HepG2 (cell line): Measurements from ENCODE around the gene POLRMT. TPM values are rescaled to one million over a fixed set of nuclear protein-coding genes. Genes with fewer than 3 reads are reported as not detected.

ENCODE experiments used
- ETV5 ChIP-seq: IDR thresholded peaks from 2 replicates; pipeline ENCODE4 v1.6.1; 2018; ENCODE audit warnings: missing biosample characterization, missing genetic modification reagents, inconsistent platforms, borderline replicate concordance
- JUND ChIP-seq: sonication (generic); formaldehyde crosslinking; IDR thresholded peaks from 2 replicates; pipeline ENCODE4 v1.8.0; 2022; ENCODE audit warnings: mild to moderate bottlenecking, missing genetic modification reagents
- NR2F1 ChIP-seq, 2 experiments: fragments of 450-650 bp in 1 of 2; formaldehyde crosslinking in 1 of 2; IDR thresholded peaks; 2 replicates each; pipeline versions ENCODE4 v1.5.0 to v1.6.1; 2016 to 2020; ENCODE audit warnings: mild to moderate bottlenecking in 1 of 2, missing compliant biosample characterization in 1 of 2, missing genetic modification reagents in 1 of 2, moderate library complexity in 1 of 2
- ONECUT2 ChIP-seq: sonication (generic); formaldehyde crosslinking; IDR thresholded peaks from 2 replicates; pipeline ENCODE4 v1.4.0; 2020; ENCODE audit warnings: missing genetic modification reagents
- SAP130 ChIP-seq: IDR thresholded peaks from 2 replicates; pipeline ENCODE4 v1.6.1; 2016; ENCODE audit warnings: low read depth
- SP2 ChIP-seq: sonication (generic); formaldehyde crosslinking; IDR thresholded peaks from 2 replicates; pipeline ENCODE4 v1.5.1; 2020; ENCODE audit warnings: mild to moderate bottlenecking, missing genetic modification reagents
- SP4 ChIP-seq: sonication (generic); formaldehyde crosslinking; IDR thresholded peaks from 2 replicates; pipeline ENCODE4 v1.8.1; 2023; ENCODE audit warnings: mild to moderate bottlenecking, missing genetic modification reagents
- TFAP4 ChIP-seq: sonication (generic); IDR thresholded peaks from 2 replicates; pipeline ENCODE4 v1.6.1; 2016; ENCODE audit warnings: low read depth, borderline replicate concordance
- ZBTB20 ChIP-seq: sonication (generic); formaldehyde crosslinking; IDR thresholded peaks from 2 replicates; pipeline ENCODE4 v1.8.1; 2023; ENCODE audit warnings: missing genetic modification reagents, low read depth, mild to moderate bottlenecking, borderline replicate concordance
- ZMYM3 ChIP-seq: sonication (generic); formaldehyde crosslinking; IDR thresholded peaks from 2 replicates; pipeline ENCODE4 v1.5.1; 2020; ENCODE audit warnings: mild to moderate bottlenecking, missing genetic modification reagents
- ZNF318 ChIP-seq: sonication (generic); formaldehyde crosslinking; IDR thresholded peaks from 2 replicates; pipeline ENCODE4 v1.4.0; 2020; ENCODE audit warnings: mild to moderate bottlenecking, missing genetic modification reagents
- ZSCAN21 ChIP-seq: sonication (generic); formaldehyde crosslinking; IDR thresholded peaks from 2 replicates; pipeline ENCODE4 v1.8.0; 2022; ENCODE audit warnings: mild to moderate bottlenecking, missing genetic modification reagents, moderate library complexity, borderline replicate concordance
- polyA plus RNA-seq, 8 experiments: library from polyadenylated mRNA; depleted of rRNA in 3 of 8; stranded (reverse) in 7 of 8; unstranded in 1 of 8; fragments of >200 nt; fragmentation: Illumina TruSeq in 4 of 8; extraction: Trizol in 4 of 8; gene quantifications; 2 replicates each; pipeline versions ENCODE4 v1.2.1 to v1.2.3, GENCODE V29; 2011 to 2016; ENCODE audit warnings: low read depth in 4 of 8, missing spikeins in 1 of 8, mixed read lengths in 1 of 8; ENCODE audit not compliant: insufficient read depth in 1 of 8
- total RNA-seq, 5 experiments: library from RNA; depleted of rRNA; stranded (reverse); fragments of >200 nt; fragmentation: Illumina TruSeq; extraction: Trizol; gene quantifications; 2 replicates each; pipeline ENCODE4 v1.2.3, GENCODE V29; 2016; ENCODE audit warnings: low read depth in 1 of 5
- TF ChIP-seq, protein P1 (sequence below): sonication (generic); formaldehyde crosslinking; IDR thresholded peaks from 2 replicates; pipeline ENCODE4 v1.9.0; 2021; ENCODE audit warnings: mild to moderate bottlenecking, missing genetic modification reagents

POLRMT gene
- total and polyA plus RNA-seq, 2 of the 13 experiments (the other 11 are each of a cell fraction or from before 2014, with no cell fraction given) = 78.0 to 101 TPM

- TF ChIP-seq, protein P1, sequence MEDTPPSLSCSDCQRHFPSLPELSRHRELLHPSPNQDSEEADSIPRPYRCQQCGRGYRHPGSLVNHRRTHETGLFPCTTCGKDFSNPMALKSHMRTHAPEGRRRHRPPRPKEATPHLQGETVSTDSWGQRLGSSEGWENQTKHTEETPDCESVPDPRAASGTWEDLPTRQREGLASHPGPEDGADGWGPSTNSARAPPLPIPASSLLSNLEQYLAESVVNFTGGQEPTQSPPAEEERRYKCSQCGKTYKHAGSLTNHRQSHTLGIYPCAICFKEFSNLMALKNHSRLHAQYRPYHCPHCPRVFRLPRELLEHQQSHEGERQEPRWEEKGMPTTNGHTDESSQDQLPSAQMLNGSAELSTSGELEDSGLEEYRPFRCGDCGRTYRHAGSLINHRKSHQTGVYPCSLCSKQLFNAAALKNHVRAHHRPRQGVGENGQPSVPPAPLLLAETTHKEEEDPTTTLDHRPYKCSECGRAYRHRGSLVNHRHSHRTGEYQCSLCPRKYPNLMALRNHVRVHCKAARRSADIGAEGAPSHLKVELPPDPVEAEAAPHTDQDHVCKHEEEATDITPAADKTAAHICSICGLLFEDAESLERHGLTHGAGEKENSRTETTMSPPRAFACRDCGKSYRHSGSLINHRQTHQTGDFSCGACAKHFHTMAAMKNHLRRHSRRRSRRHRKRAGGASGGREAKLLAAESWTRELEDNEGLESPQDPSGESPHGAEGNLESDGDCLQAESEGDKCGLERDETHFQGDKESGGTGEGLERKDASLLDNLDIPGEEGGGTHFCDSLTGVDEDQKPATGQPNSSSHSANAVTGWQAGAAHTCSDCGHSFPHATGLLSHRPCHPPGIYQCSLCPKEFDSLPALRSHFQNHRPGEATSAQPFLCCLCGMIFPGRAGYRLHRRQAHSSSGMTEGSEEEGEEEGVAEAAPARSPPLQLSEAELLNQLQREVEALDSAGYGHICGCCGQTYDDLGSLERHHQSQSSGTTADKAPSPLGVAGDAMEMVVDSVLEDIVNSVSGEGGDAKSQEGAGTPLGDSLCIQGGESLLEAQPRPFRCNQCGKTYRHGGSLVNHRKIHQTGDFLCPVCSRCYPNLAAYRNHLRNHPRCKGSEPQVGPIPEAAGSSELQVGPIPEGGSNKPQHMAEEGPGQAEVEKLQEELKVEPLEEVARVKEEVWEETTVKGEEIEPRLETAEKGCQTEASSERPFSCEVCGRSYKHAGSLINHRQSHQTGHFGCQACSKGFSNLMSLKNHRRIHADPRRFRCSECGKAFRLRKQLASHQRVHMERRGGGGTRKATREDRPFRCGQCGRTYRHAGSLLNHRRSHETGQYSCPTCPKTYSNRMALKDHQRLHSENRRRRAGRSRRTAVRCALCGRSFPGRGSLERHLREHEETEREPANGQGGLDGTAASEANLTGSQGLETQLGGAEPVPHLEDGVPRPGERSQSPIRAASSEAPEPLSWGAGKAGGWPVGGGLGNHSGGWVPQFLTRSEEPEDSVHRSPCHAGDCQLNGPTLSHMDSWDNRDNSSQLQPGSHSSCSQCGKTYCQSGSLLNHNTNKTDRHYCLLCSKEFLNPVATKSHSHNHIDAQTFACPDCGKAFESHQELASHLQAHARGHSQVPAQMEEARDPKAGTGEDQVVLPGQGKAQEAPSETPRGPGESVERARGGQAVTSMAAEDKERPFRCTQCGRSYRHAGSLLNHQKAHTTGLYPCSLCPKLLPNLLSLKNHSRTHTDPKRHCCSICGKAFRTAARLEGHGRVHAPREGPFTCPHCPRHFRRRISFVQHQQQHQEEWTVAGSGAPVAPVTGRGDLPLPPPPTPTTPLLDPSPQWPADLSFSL = no peak
- TF ChIP-seq ZBTB20 (CRISPR knock-in tag) (no peak), ZNF318 (CRISPR knock-in tag) (no peak), TFAP4 (no peak), ETV5 (CRISPR knock-in tag) (0 out of 2 replicates have a peak, but pooled peaks have one; percentile 41), NR2F1 (CRISPR knock-in tag; IDR thresholded peaks at IDR 0.05) (0 out of 4 replicates have a peak, but pooled peaks of 1 of the 2 experiments have one; percentile 6), SP2 (no peak; the same call in 1 of the 2 replicates), ZSCAN21 (CRISPR knock-in tag) (peak; percentile 43; the same call in 1 of the 2 replicates), ONECUT2 (CRISPR knock-in tag) (no peak), SP4 (CRISPR knock-in tag) (peak; percentile 71), JUND (CRISPR knock-in tag) (no peak), SAP130 (peak; percentile 63), ZMYM3 (CRISPR knock-in tag) (peak; percentile 80; the same call in 1 of the 2 replicates)
Observed at GRCh38 chr19:664913-665443, 31.6 kb upstream of the POLRMT start (continued).
